Lower leg skin (tissue), 4 donors: ENCODE data around the gene CAMK2B. TPM values are rescaled to one million over a fixed set of nuclear protein-coding genes. Genes with fewer than 3 reads are reported as not detected.

Source experiments
- DNase-seq, 2 donors: peaks; one replicate each; pipeline ENCODE4 v3.0.0-alpha.2; 2019; ENCODE audit warnings: low spot score in 2 of 2
- H3K4me3 ChIP-seq: fragments of 200-600 bp; sonication (generic); 2 replicates; pipeline ENCODE4 v1.5.1; 2017; ENCODE audit warnings: mild to moderate bottlenecking, low read depth; ENCODE audit not compliant: poor library complexity, severe bottlenecking
- POLR2A ChIP-seq, 2 donors: fragments of 450-650 bp; IDR thresholded peaks; one replicate each; pipeline ENCODE4 v1.6.1; 2016 to 2017; ENCODE audit warnings: antibody characterized with exemption in 2 of 2, mild to moderate bottlenecking in 1 of 2, moderate library complexity in 1 of 2
- WGBS, 2 donors: methylation state at CpG; one replicate each; pipeline ENCODE4 v1.1.5; 2018; 5-methylcytosine and 5-hydroxymethylcytosine counted together
- intact Hi-C: fragments of 100-400 bp; cut with DNase I; formaldehyde crosslinking; loops from one replicate; pipeline ENCODE4 v1.15.0; 2023; ENCODE audit warnings: low total_unique reads
- total RNA-seq, 4 donors: library from RNA; depleted of rRNA; stranded (reverse); fragments of >200 nt; gene quantifications; one replicate each; pipeline ENCODE4 v1.1.0, GENCODE V29; 2016
- TF ChIP-seq, protein P1 (sequence below), 3 donors: fragments of 450-650 bp; IDR thresholded peaks; one replicate each; pipeline ENCODE4 v1.5.1; 2016; ENCODE audit warnings: antibody characterized with exemption in 3 of 3, mild to moderate bottlenecking in 3 of 3, moderate library complexity in 2 of 3

Gene CAMK2B
- total RNA-seq, 4 donors from 2014 or later, result 0.04 to 2.6 (median 1.1) TPM

GRCh38 chr7:44240983-44241510, 84.3 kb downstream of the CAMK2B start:
- H3K4me3 ChIP-seq, result no peak overlapping the region
- TF ChIP-seq POLR2A (IDR thresholded peaks at IDR 0.05), result no peak
- TF ChIP-seq, protein P1, sequence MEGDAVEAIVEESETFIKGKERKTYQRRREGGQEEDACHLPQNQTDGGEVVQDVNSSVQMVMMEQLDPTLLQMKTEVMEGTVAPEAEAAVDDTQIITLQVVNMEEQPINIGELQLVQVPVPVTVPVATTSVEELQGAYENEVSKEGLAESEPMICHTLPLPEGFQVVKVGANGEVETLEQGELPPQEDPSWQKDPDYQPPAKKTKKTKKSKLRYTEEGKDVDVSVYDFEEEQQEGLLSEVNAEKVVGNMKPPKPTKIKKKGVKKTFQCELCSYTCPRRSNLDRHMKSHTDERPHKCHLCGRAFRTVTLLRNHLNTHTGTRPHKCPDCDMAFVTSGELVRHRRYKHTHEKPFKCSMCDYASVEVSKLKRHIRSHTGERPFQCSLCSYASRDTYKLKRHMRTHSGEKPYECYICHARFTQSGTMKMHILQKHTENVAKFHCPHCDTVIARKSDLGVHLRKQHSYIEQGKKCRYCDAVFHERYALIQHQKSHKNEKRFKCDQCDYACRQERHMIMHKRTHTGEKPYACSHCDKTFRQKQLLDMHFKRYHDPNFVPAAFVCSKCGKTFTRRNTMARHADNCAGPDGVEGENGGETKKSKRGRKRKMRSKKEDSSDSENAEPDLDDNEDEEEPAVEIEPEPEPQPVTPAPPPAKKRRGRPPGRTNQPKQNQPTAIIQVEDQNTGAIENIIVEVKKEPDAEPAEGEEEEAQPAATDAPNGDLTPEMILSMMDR (IDR thresholded peaks at IDR 0.05), result no peak
- WGBS, 2 donors, result 0 to 15% methylated on average over 2 to 10 of the region's 10 CpGs
- DNase-seq, result peak; percentile 61 to 91
- intact Hi-C loops, result loop anchor here (5.0 to 10.0 kb wide), 2 partner anchors 234 to 321 kb away; no protein-coding TSS in a partner anchor

- intact Hi-C loops, result loop anchor here (5.0 to 10.0 kb wide), 2 partner anchors 234 to 322 kb away; no protein-coding TSS in a partner anchor
- TF ChIP-seq, protein P1 (IDR thresholded peaks at IDR 0.05), result no peak
- TF ChIP-seq POLR2A (IDR thresholded peaks at IDR 0.05), result no peak
- no peak overlapping the region for H3K4me3 ChIP-seq
- DNase-seq, result no peak
- WGBS, 2 donors, result 74 to 77% methylated on average over 15 to 16 of the region's 16 CpGs
Measured at GRCh38 chr7:44240376-44240775, 85.0 kb downstream of the CAMK2B start.

- no peak for DNase-seq
- TF ChIP-seq, protein P1 (IDR thresholded peaks at IDR 0.05), result no peak
- no peak for TF ChIP-seq POLR2A (IDR thresholded peaks at IDR 0.05)
- intact Hi-C loops, result no loop called here
- H3K4me3 ChIP-seq, result no peak overlapping the region
- WGBS, 2 donors, result 73 to 75% methylated on average over 10 to 23 of the region's 24 CpGs
Measured at GRCh38 chr7:44239361-44239760, 86.0 kb downstream of the CAMK2B start.

- intact Hi-C loops, result no loop called here
- WGBS, 2 donors, result 84 to 87% methylated on average over 16 to 17 of the region's 17 CpGs
Measured at GRCh38 chr7:44238116-44238695, 87.2 kb downstream of the CAMK2B start.

DNA sequence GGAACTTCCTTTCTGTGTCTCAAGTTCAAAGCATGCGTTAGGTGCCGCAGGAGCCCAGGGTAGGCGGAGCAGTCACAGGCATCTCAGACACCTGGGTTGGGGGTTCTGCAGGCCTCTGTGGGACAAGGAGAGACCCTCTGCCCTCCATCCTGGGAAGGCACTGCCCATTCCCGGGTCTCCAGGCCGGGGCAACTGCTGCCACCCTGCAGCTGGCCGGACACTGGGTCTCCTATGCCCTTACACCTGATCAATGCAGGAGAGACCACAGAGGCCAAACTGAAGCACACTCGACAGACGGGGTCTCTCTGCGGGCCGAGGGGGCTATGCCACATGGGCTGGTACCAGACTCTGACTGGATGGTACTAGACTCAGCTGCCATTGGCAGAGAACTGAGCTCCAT, 87.7 kb downstream of the CAMK2B start:
- TF ChIP-seq, protein P1 (IDR thresholded peaks at IDR 0.05), result no peak
- TF ChIP-seq POLR2A (IDR thresholded peaks at IDR 0.05), result no peak
- intact Hi-C loops, result no loop called here

More at GRCh38 chr7:44238116-44238695, 87.2 kb downstream of the CAMK2B start:
- TF ChIP-seq, protein P1 (IDR thresholded peaks at IDR 0.05), result no peak
- no peak for TF ChIP-seq POLR2A (IDR thresholded peaks at IDR 0.05)
- DNase-seq, result no peak
- no peak overlapping the region for H3K4me3 ChIP-seq

More for the DNA sequence above, 87.7 kb downstream of the CAMK2B start:
- 86 to 91% methylated on average over 6 to 7 of the region's 10 CpGs for WGBS, 2 donors
- no peak for DNase-seq
- H3K4me3 ChIP-seq, result no peak overlapping the region
